GM06990 (cell line): ENCODE measurements around the gene MFAP3L.

ENCODE experiments used
- DNase-seq: peaks from one replicate; pipeline ENCODE4 v3.0.0-alpha.2; 2011; ENCODE audit not compliant: insufficient read length; ENCODE audit errors: extremely low read depth
- H3K27me3 ChIP-seq: replicated peaks from 2 replicates; pipeline ENCODE4 v1.6.0; 2011; ENCODE audit warnings: low read length; ENCODE audit not compliant: control insufficient read depth, insufficient read depth
- H3K36me3 ChIP-seq: 2 replicates; pipeline ENCODE4 v1.5.1; 2011; ENCODE audit warnings: low read length; ENCODE audit not compliant: control insufficient read depth, insufficient read depth
- H3K4me3 ChIP-seq: replicated peaks from 2 replicates; pipeline ENCODE4 v1.5.1; 2011; ENCODE audit warnings: low read depth, mild to moderate bottlenecking, control low read depth, low read length
- TF ChIP-seq, protein P1 (sequence below): IDR thresholded peaks from 2 replicates; pipeline ENCODE4 v1.5.1; 2011; ENCODE audit warnings: low read length, control low read depth, mild to moderate bottlenecking, inconsistent platforms; ENCODE audit not compliant: insufficient read depth, poor library complexity, severe bottlenecking

MFAP3L gene

DNA sequence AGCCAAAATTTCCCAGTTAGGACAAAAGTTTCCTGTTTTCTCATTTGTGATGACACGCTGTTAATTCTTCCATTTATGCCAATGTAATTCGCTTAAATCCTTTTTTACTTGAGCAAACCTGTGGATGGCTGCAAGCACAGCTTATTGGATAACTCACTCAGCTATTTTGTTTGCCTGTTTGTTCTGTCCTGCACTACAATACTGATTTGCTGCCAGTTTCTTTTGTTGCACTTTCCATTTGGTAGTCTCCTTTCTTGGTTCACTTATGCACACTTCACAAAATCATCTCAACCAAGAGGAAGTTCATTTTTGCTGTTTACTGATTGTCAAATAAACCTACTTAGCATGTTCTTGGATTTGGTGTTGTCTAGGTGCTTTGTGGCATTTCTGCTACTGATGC lies 40.3 kb downstream of the MFAP3L start:
- TF ChIP-seq, protein P1, sequence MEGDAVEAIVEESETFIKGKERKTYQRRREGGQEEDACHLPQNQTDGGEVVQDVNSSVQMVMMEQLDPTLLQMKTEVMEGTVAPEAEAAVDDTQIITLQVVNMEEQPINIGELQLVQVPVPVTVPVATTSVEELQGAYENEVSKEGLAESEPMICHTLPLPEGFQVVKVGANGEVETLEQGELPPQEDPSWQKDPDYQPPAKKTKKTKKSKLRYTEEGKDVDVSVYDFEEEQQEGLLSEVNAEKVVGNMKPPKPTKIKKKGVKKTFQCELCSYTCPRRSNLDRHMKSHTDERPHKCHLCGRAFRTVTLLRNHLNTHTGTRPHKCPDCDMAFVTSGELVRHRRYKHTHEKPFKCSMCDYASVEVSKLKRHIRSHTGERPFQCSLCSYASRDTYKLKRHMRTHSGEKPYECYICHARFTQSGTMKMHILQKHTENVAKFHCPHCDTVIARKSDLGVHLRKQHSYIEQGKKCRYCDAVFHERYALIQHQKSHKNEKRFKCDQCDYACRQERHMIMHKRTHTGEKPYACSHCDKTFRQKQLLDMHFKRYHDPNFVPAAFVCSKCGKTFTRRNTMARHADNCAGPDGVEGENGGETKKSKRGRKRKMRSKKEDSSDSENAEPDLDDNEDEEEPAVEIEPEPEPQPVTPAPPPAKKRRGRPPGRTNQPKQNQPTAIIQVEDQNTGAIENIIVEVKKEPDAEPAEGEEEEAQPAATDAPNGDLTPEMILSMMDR: no peak

DNA sequence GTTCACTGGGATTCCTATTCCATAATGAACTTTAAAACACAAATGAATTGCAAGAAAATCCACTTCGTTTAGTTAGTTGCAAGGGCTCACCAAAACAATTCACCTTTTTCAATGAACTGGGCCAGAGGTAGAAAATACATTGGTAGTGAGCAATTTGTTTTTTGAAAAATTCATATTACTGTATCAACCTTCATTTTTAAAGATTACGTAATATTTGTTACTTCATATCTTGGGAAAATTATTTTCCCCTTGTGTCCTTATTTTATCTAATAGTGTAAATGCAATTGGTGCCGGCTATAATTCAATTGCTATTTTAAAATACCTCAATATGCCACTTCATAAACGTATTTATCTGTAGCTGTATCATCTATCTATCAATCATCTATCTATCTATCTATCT lies 41.5 kb downstream of the MFAP3L start:
- Histone ChIP-seq H3K27me3 (no peaks in the 10 kb centered on the region), H3K36me3 (no peaks in the 10 kb centered on the region), H3K4me3 (no peak overlapping the region)
- TF ChIP-seq, protein P1: no peak
- DNase-seq: no peak

More for the DNA sequence above, 40.3 kb downstream of the MFAP3L start:
- H3K27me3 ChIP-seq: no peaks in the 10 kb centered on the region
- DNase-seq: no peak
- no peak overlapping the region for H3K4me3 ChIP-seq
- no peaks in the 10 kb centered on the region for H3K36me3 ChIP-seq

DNA sequence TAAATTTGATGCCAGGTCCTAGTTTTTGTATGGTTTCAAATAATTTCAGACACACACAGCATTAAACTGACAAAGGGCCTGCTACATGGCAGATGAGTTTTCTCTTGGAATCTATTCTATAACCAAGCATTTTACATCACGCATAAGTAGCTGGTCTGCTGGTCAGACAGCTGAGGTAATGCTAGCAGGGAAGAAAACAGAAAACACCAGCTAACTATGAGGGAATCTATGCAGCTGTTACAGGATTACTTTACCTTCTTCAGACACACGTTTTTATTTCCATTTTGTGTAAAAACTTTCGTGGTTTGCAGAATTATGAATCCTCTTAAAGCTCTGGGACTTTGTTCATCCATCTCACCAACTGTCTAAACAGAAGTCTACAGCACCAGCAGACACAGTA lies 42.0 kb downstream of the MFAP3L start:
- Histone ChIP-seq H3K36me3 (no peaks in the 10 kb centered on the region), H3K27me3 (no peaks in the 10 kb centered on the region), H3K4me3 (no peak overlapping the region)
- TF ChIP-seq, protein P1: no peak
- DNase-seq: no peak

DNA sequence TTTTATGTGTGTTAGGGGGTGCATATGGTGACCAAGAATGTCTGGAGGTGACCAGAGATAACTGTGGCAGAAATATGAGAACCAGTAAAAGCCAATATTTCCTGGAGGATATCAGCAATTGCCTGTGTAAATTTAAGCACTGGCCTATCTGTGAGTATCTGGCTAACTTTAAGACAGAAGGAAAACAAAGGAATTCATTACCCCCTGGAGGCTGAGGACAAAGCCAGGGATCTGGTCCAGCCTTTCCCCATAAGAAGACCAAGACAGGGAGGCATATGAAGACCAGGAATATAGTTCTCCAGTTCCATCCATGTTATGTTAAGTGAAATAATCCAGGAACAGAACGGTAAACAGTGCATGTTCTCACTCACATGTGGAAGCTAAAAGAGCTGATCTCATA lies 49.2 kb downstream of the MFAP3L start:
- H3K4me3 ChIP-seq: no peak overlapping the region
- H3K36me3 ChIP-seq: no peaks in the 10 kb centered on the region
- TF ChIP-seq, protein P1: no peak
- no peak for DNase-seq
- H3K27me3 ChIP-seq: no peaks in the 10 kb centered on the region

DNA sequence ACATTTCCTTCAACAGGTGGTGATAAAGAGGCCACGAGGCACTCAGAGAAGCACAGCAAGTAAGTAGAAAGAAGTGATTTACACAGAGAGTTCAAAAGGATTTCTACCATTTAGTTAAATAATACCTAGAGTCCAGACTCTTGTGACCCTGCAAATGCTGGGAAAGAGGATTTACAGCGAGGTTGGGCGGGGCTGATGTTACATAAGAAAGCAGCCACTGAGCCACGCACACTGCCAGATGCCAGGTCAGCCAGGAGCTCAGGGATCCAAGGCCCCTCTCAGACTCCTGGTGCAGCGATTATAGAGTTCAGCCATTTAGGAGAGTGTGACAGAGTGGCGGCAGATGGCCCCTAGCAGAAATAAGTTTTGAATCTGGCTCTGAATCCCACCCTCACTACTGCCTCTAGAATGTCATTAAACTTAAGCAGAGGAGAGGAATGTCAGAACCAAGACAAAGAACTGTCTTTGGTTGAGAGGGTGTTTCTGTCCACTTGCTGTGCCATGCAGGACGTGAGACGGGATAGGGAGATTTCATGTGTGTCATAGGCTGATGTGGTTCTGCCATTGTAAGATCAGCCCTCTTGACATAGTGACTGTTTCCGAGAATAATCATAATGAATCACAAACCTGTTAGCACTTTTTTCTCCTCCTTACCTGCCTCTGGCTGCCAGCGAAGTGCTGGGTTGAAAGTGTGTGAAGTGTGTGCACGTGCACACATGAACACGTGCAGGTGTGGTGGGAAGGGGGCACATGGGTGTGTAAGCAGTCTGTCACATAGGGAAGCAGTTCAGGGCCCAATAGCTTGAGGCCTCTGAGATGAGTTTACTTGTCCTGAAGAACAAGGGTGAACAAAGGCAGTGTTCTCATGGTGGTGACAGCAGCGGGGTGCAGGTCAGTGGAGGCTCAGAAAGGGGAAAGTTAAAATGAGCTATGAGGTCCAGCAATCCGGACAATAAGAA lies 50.1 kb downstream of the MFAP3L start:
- no peak for DNase-seq
- Histone ChIP-seq H3K27me3 (no peaks in the 10 kb centered on the region), H3K36me3 (no peaks in the 10 kb centered on the region), H3K4me3 (no peak overlapping the region)
- TF ChIP-seq, protein P1: no peak
